Aorta (tissue), 5 donors: ENCODE data around the gene MID2. TPM values are rescaled to one million over a fixed set of nuclear protein-coding genes. Genes with fewer than 3 reads are reported as not detected.
"Not testable (repeated sequence)": the region's sequence is repeated elsewhere in the genome, so short reads cannot be mapped to it uniquely, and the experiment has no call there.

ENCODE experiments used
- ATAC-seq: fragments of 200-7000 bp; cut with Tn5 transposase; one replicate; pipeline ENCODE4 v1.9.1; 2022; ENCODE audit warnings: moderate library complexity; ENCODE audit not compliant: low FRiP score
- DNase-seq, 2 donors: peaks; one replicate each; pipeline ENCODE4 v3.0.0-alpha.2; 2020
- H3K27ac ChIP-seq, 2 donors: one replicate each; pipeline ENCODE4 v1.5.1; 2013; ENCODE audit warnings: low read length in 2 of 2, mild to moderate bottlenecking in 2 of 2, moderate library complexity in 2 of 2, control low read depth in 1 of 2, inconsistent platforms in 1 of 2, low read depth in 1 of 2
- H3K27me3 ChIP-seq, 2 donors: one replicate each; pipeline ENCODE4 v1.6.1; 2013; ENCODE audit warnings: control low read depth in 1 of 2, low read length in 1 of 2, mild to moderate bottlenecking in 1 of 2, moderate library complexity in 1 of 2; ENCODE audit not compliant: insufficient read depth in 2 of 2, control insufficient read depth in 1 of 2
- H3K36me3 ChIP-seq, 2 donors: one replicate each; pipeline ENCODE4 v1.6.1; 2013; ENCODE audit warnings: control low read depth in 1 of 2, low read length in 1 of 2, mild to moderate bottlenecking in 1 of 2; ENCODE audit not compliant: insufficient read depth in 2 of 2, control insufficient read depth in 1 of 2
- H3K4me1 ChIP-seq, 2 donors: one replicate each; pipeline ENCODE4 v1.6.1; 2013; ENCODE audit warnings: low read length in 2 of 2, control low read depth in 1 of 2, mild to moderate bottlenecking in 1 of 2, moderate library complexity in 1 of 2; ENCODE audit not compliant: insufficient read depth in 2 of 2, control insufficient read depth in 1 of 2
- H3K4me3 ChIP-seq, 2 donors: one replicate each; pipeline ENCODE4 v1.5.1; 2013; ENCODE audit warnings: low read length in 2 of 2, control low read depth in 1 of 2, mild to moderate bottlenecking in 1 of 2
- H3K9me3 ChIP-seq: one replicate; pipeline ENCODE4 v1.6.1; 2013; ENCODE audit warnings: mild to moderate bottlenecking, low read length; ENCODE audit not compliant: control insufficient read depth
- WGBS, 2 donors: extraction: QIAGEN DNeasy Blood & Tissue Kit; methylation state at CpG; one replicate each; pipeline ENCODE4 v1.1.7; 2013; 5-methylcytosine and 5-hydroxymethylcytosine counted together
- intact Hi-C, 2 donors: fragments of 100-400 bp; cut with DNase I; formaldehyde crosslinking; loops; one replicate each; pipeline versions ENCODE4 v1.14.2 to v1.15.0; 2022
- polyA plus RNA-seq, 2 donors: library from polyadenylated mRNA; stranded (reverse); fragments of 200-250 nt; gene quantifications; one replicate each; pipeline ENCODE4 v1.2.3, GENCODE V29; 2013
- total RNA-seq, 2 donors: library from RNA; stranded (reverse); fragmentation: NEBNext Ultra II Directional; extraction: Animal tissue kit (Norgen Biotek cat#: 25700); gene quantifications; one replicate each; pipeline ENCODE4 v1.2.1, GENCODE V29; 2021
- donor health status: healthy with polysubstance abuse.
- donor health status: Bipolar disorder and iron deficiency.
- donor health status: DM: no; HTN: no; CAD: no.
- donor health status: DM: no; HTN: no; CAD: no.
- donor health status: DM: yes; HTN: yes; CAD: no.

MID2 gene
- total and polyA plus RNA-seq, 4 donors = 5.8 to 25.9 (median 14.8) TPM

DNA sequence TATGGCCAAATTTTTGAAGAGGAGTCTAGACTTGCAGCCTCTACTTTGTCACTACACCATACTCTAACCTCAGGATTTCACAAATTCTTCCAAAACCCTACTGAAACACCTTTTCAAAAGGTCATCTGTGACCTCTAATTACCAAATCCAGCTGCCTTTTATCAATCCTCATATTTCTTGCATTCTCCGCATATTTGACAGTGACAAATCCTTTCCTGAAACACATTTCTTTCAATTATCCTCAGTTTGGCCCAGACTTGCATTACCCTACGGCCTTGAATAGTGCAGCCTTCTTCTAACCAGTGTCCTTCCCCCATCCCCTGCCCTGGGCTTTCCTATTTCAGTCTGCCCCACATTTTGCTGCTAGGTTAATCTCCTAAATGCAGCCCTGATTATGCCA is 25.5 kb downstream of the MID2 start:
- H3K27ac ChIP-seq = no peak overlapping the region
- ATAC-seq = no peak
- DNase-seq = no peak
- no peak overlapping the region for H3K4me3 ChIP-seq
- H3K36me3 ChIP-seq = no peaks in the 10 kb centered on the region
- no peaks in the 10 kb centered on the region for H3K4me1 ChIP-seq
- no peaks in the 10 kb centered on the region for H3K9me3 ChIP-seq
- WGBS, 2 donors = 68 to 71% methylated on average over 2 of the region's 2 CpGs
- H3K27me3 ChIP-seq = no peaks in the 10 kb centered on the region
- intact Hi-C loops = no loop called here

DNA sequence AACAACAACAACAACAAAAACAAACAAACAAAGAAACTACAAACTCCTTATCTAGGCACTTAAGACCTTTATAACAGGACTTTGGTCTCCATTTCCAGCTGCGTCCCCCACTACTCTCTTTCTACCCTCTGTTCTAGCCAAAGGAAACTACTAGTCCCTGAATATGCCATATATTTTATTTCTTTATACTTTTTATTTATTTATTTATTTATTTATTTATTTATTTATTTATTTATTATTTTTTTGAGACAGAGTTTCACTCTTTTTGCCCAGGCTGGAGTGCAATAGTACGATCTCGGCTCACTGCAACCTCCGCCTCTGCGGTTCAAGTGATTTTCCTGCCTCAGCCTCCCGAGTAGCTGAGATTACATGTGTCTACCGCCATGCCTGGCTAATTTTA is 26.0 kb downstream of the MID2 start:
- H3K9me3 ChIP-seq, ATAC-seq: not testable (repeated sequence)
- 84 to 99% methylated on average over 7 of the region's 7 CpGs for WGBS, 2 donors

GRCh38 chrX:107856289-107856688 is 30.6 kb downstream of the MID2 start:
- Histone ChIP-seq H3K9me3 (no peaks in the 10 kb centered on the region), H3K27me3 (no peaks in the 10 kb centered on the region), H3K36me3 (no peaks in the 10 kb centered on the region), H3K4me3 (no peak overlapping the region), H3K4me1 (no peaks in the 10 kb centered on the region), H3K27ac (no peak overlapping the region)
- intact Hi-C loops = no loop called here
- DNase-seq (no peak), ATAC-seq (no peak)

More for the DNA sequence above, 26.0 kb downstream of the MID2 start:
- DNase-seq, H3K4me1 ChIP-seq, H3K36me3 ChIP-seq, H3K27me3 ChIP-seq, H3K4me3 ChIP-seq, intact Hi-C loops, H3K27ac ChIP-seq: not testable (repeated sequence)

GRCh38 chrX:107857041-107857440 is 31.4 kb downstream of the MID2 start:
- DNase-seq, H3K9me3 ChIP-seq, H3K4me3 ChIP-seq, H3K36me3 ChIP-seq, ATAC-seq, intact Hi-C loops, H3K27me3 ChIP-seq, H3K4me1 ChIP-seq, H3K27ac ChIP-seq: not testable (repeated sequence)
- WGBS, 2 donors = 87 to 93% methylated on average over 5 of the region's 5 CpGs

DNA sequence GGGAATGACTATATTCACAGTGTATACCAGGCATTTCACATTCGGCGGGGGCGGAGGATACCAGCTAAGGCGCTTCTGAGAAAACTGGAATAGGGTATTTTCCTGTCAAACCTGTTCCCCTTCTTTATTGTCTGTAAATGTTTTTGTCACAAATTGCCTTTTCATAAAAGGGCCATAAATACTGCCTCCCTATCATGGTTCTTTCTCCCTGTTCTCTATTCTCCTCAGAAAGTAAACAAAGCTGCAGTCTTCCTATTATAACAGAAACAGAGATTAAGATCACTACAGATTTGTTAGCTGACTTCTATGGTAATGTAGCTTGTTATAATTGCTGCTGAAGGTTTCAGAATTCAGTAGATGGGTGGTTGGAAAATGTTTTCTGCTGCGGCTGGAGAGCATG is 32.2 kb downstream of the MID2 start:
- DNase-seq (no peak), ATAC-seq (no peak)
- Histone ChIP-seq H3K9me3 (no peaks in the 10 kb centered on the region), H3K4me1 (no peaks in the 10 kb centered on the region), H3K27ac (no peak overlapping the region), H3K36me3 (no peaks in the 10 kb centered on the region), H3K4me3 (no peak overlapping the region), H3K27me3 (no peaks in the 10 kb centered on the region)
- WGBS, 2 donors = 83 to 98% methylated on average over 5 of the region's 5 CpGs
- intact Hi-C loops = no loop called here

GRCh38 chrX:107861056-107861455 is 35.4 kb downstream of the MID2 start:
- H3K27me3 ChIP-seq = no peaks in the 10 kb centered on the region
- no peaks in the 10 kb centered on the region for H3K9me3 ChIP-seq
- no peak for DNase-seq
- H3K36me3 ChIP-seq = no peaks in the 10 kb centered on the region
- intact Hi-C loops = no loop called here
- no peak for ATAC-seq
- WGBS, 2 donors = 77 to 95% methylated on average over 4 of the region's 4 CpGs
- no peak overlapping the region for H3K27ac ChIP-seq
- no peaks in the 10 kb centered on the region for H3K4me1 ChIP-seq
- H3K4me3 ChIP-seq = no peak overlapping the region

DNA sequence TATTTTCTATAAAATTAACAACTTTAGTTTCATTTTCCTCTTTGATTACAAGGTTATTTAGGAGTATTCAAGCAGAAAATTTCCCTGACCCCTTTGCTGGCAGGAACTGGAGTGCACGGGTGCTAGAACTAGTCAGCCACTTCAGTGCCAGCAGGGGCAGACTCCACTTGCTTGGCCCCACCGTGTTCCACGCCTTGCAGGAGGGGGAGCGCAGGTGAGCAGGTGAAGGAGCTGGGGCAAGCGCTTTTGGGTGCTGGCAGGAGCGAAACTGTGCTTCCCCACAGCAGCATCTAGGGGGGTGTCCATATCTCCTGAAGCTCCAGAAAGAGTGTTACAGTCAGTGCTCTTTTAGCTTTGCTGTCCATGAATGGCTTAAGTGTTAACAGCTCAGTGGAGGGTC is 45.5 kb downstream of the MID2 start:
- 60 to 91% methylated on average over 6 of the region's 6 CpGs for WGBS, 2 donors
- H3K9me3 ChIP-seq = no peaks in the 10 kb centered on the region
- intact Hi-C loops = no loop called here
- H3K27me3 ChIP-seq = no peaks in the 10 kb centered on the region
- no peak overlapping the region for H3K27ac ChIP-seq
- H3K4me1 ChIP-seq = no peaks in the 10 kb centered on the region
- peaks cover 0 to 2% of the 10 kb centered on the region in 2 donors for H3K36me3 ChIP-seq
- ATAC-seq (no peak), DNase-seq (no peak)
- H3K4me3 ChIP-seq = no peak overlapping the region

- ATAC-seq (no peak), DNase-seq (no peak)
- intact Hi-C loops = no loop called here
- no peaks in the 10 kb centered on the region for H3K9me3 ChIP-seq
- no peak overlapping the region for H3K4me3 ChIP-seq
- no peaks in the 10 kb centered on the region for H3K4me1 ChIP-seq
- no peaks in the 10 kb centered on the region for H3K36me3 ChIP-seq
- H3K27me3 ChIP-seq = no peaks in the 10 kb centered on the region
- WGBS, 2 donors = 72 to 81% methylated on average over 5 of the region's 5 CpGs
- no peak overlapping the region for H3K27ac ChIP-seq
These were observed 52.4 kb downstream of the MID2 start for GRCh38 chrX:107878106-107878505.

DNA sequence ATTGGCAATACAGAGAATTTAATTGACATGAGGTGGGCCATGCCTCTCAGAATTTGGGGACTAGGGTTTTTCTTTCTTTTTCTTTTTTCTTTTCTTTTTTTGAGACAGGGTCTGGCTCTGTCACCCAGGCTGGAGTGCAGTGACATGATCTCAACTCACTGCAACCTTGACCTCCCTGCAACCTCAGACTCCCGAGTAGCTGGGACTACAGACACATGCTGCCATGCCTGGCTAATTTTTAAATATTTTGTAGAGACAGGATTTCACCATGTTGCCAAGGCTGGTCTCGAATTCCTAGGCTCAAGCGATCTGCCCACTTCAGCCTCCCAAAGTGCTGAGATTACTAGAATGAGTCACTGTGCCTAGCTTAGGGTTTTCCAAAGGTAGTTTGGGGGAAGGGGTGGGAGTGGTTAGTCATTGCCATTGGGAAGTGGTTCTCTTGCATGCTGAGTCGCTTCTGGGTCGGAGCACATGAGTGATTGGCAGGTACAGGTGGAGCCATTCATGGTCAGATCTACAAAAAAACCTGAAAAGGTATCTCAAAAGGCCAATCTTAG is 54.5 kb downstream of the MID2 start:
- no peaks in the 10 kb centered on the region for H3K27me3 ChIP-seq
- ATAC-seq (no peak), DNase-seq (no peak)
- 74 to 92% methylated on average over 5 of the region's 5 CpGs for WGBS, 2 donors
- H3K4me1 ChIP-seq = no peaks in the 10 kb centered on the region
- no peaks in the 10 kb centered on the region for H3K36me3 ChIP-seq
- intact Hi-C loops = no loop called here
- H3K27ac ChIP-seq = no peak overlapping the region
- no peaks in the 10 kb centered on the region for H3K9me3 ChIP-seq
- H3K4me3 ChIP-seq = no peak overlapping the region
